Cardiac ventricle fibroblast (primary cell): Measurements from ENCODE around the gene ZC4H2. TPM values are rescaled to one million over a fixed set of nuclear protein-coding genes. Genes with fewer than 3 reads are reported as not detected.

ENCODE experiments used
- total RNA-seq: library from RNA; depleted of rRNA; stranded (reverse); fragments of >200 nt; gene quantifications from 2 replicates; pipeline ENCODE4 v1.2.3, GENCODE V29; 2015

ZC4H2 gene, protein sequence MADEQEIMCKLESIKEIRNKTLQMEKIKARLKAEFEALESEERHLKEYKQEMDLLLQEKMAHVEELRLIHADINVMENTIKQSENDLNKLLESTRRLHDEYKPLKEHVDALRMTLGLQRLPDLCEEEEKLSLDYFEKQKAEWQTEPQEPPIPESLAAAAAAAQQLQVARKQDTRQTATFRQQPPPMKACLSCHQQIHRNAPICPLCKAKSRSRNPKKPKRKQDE
- 6.6 and 12.0 TPM in 2 replicates for total RNA-seq

DNA sequence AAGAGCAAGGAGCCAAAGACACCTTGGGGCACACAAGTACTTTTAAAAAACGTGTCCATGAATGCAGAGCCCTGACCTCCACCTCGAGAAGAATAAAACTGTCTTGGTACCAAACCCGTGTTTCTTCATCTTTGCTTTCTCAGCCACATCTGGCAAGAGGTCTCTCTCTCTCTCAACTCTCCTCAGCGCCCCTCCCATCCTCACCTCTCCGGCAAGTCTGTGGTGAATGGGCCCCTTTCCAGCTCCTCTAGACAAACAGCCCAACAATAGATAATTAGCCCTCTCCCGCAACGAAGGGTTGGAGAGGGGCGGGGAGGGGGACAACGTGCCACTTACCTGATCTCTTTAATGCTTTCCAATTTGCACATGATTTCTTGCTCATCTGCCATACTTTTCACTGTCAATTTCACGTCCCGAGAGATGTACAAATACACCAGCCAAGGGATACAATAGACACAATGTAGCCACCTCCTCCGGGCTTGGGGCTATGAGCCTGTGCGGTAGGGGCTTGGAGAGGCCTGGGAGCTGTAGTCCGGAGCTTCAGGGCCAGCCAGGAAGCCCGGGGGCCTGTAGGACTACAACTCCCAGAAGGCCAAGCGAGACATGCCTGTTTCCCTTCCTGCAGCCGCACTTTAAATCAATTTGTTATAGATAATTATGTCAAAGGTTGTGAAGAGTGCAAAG, at the start of gene ZC4H2:
TSS of gene ZC4H2 (minus strand) at position 462 of the 684 bp plus-strand sequence. CDS start at position 389, 73 bp downstream.

Other genes starting within 250 kb of the ZC4H2 start
- 0.56 and 0.88 TPM in 2 replicates for gene ZC3H12B, start 58.4 kb upstream of the ZC4H2 start, total RNA-seq